Activated naive CD8-positive, alpha-beta T cell treated with anti-CD3 and anti-CD28 coated beads for 36 hours (primary cell): ENCODE results near the gene OPN1SW. TPM values are rescaled to one million over a fixed set of nuclear protein-coding genes. Genes with fewer than 3 reads are reported as not detected.

Experiments used
- DNase-seq: peaks from one replicate; pipeline ENCODE4 v3.0.0; 2021
- H3K27ac Mint-ChIP-seq: one replicate; pipeline ENCODE4 v1.8.0; 2022; ENCODE audit warnings: mild to moderate bottlenecking, moderate library complexity, mixed read lengths
- H3K27me3 Mint-ChIP-seq: one replicate; pipeline ENCODE4 v1.8.0; 2022; ENCODE audit warnings: mild to moderate bottlenecking, mixed read lengths
- H3K36me3 Mint-ChIP-seq: one replicate; pipeline ENCODE4 v1.8.0; 2021; ENCODE audit warnings: mild to moderate bottlenecking, mixed read lengths
- H3K4me1 Mint-ChIP-seq: one replicate; pipeline ENCODE4 v1.8.0; 2021; ENCODE audit warnings: mixed read lengths
- H3K4me3 Mint-ChIP-seq: one replicate; pipeline ENCODE4 v1.8.0; 2022; ENCODE audit warnings: mild to moderate bottlenecking, moderate library complexity, mixed read lengths
- H3K9me3 Mint-ChIP-seq: one replicate; pipeline ENCODE4 v1.8.0; 2022; ENCODE audit warnings: mixed read lengths
- total RNA-seq, 2 experiments: library from RNA; stranded (reverse); gene quantifications; one replicate each; pipeline ENCODE4 v1.2.3, GENCODE V29; 2021

Gene OPN1SW
- total RNA-seq, result not detected

- peaks cover 14% of the 10 kb centered on the region for H3K9me3 Mint-ChIP-seq
- H3K27me3 Mint-ChIP-seq, result peaks cover 4% of the 10 kb centered on the region
- DNase-seq, result no peak
- peaks cover 13% of the 10 kb centered on the region for H3K4me1 Mint-ChIP-seq
- H3K27ac Mint-ChIP-seq, result no peak within 1 kb of the TSS
- no peak within 1 kb of the TSS for H3K4me3 Mint-ChIP-seq
- H3K36me3 Mint-ChIP-seq, result peaks cover 40% of the 10 kb centered on the region
Measured at GRCh38 chr7:128775744-128776474, at the start of gene OPN1SW. Gene OPN1SW (minus strand): TSS chr7:128775794. CDS start chr7:128775781, 13 bp downstream.

- DNase-seq, result no peak
- no peak overlapping the region for H3K4me3 Mint-ChIP-seq
- no peak overlapping the region for H3K27ac Mint-ChIP-seq
- H3K4me1 Mint-ChIP-seq, result peaks cover 8% of the 10 kb centered on the region
- H3K27me3 Mint-ChIP-seq, result peaks cover 11% of the 10 kb centered on the region
- H3K9me3 Mint-ChIP-seq, result no peaks in the 10 kb centered on the region
- H3K36me3 Mint-ChIP-seq, result no peaks in the 10 kb centered on the region
Measured at GRCh38 chr7:128821724-128822123, 46.1 kb upstream of the OPN1SW start.

- DNase-seq, result no peak
- no peak overlapping the region for H3K4me3 Mint-ChIP-seq
- H3K36me3 Mint-ChIP-seq, result no peaks in the 10 kb centered on the region
- H3K9me3 Mint-ChIP-seq, result no peaks in the 10 kb centered on the region
- H3K27ac Mint-ChIP-seq, result no peak overlapping the region
- H3K27me3 Mint-ChIP-seq, result no peaks in the 10 kb centered on the region
- H3K4me1 Mint-ChIP-seq, result peaks cover 8% of the 10 kb centered on the region
Measured at GRCh38 chr7:128818694-128819093, 43.1 kb upstream of the OPN1SW start.

- DNase-seq, result no peak
- H3K27me3 Mint-ChIP-seq, result no peaks in the 10 kb centered on the region
- no peaks in the 10 kb centered on the region for H3K9me3 Mint-ChIP-seq
- H3K36me3 Mint-ChIP-seq, result no peaks in the 10 kb centered on the region
- H3K4me1 Mint-ChIP-seq, result peaks cover 8% of the 10 kb centered on the region
- no peak overlapping the region for H3K4me3 Mint-ChIP-seq
- no peak overlapping the region for H3K27ac Mint-ChIP-seq
Measured at GRCh38 chr7:128815289-128815942, 39.8 kb upstream of the OPN1SW start.

GRCh38 chr7:128814499-128814898, 38.9 kb upstream of the OPN1SW start:
- Mint-ChIP-seq H3K36me3 (no peaks in the 10 kb centered on the region), H3K4me3 (no peak overlapping the region), H3K27me3 (no peaks in the 10 kb centered on the region), H3K9me3 (no peaks in the 10 kb centered on the region), H3K27ac (no peak overlapping the region), H3K4me1 (peaks cover 2% of the 10 kb centered on the region)
- no peak for DNase-seq

- no peaks in the 10 kb centered on the region for H3K36me3 Mint-ChIP-seq
- no peaks in the 10 kb centered on the region for H3K4me1 Mint-ChIP-seq
- no peaks in the 10 kb centered on the region for H3K9me3 Mint-ChIP-seq
- no peak for DNase-seq
- no peak overlapping the region for H3K4me3 Mint-ChIP-seq
- no peaks in the 10 kb centered on the region for H3K27me3 Mint-ChIP-seq
- H3K27ac Mint-ChIP-seq, result no peak overlapping the region
Measured at GRCh38 chr7:128812514-128813168, 37.0 kb upstream of the OPN1SW start.

- H3K9me3 Mint-ChIP-seq, result no peaks in the 10 kb centered on the region
- no peak for DNase-seq
- no peak overlapping the region for H3K4me3 Mint-ChIP-seq
- H3K4me1 Mint-ChIP-seq, result no peaks in the 10 kb centered on the region
- H3K36me3 Mint-ChIP-seq, result no peaks in the 10 kb centered on the region
- no peak overlapping the region for H3K27ac Mint-ChIP-seq
- H3K27me3 Mint-ChIP-seq, result no peaks in the 10 kb centered on the region
Measured at GRCh38 chr7:128811631-128812430, 36.2 kb upstream of the OPN1SW start.

- H3K36me3 Mint-ChIP-seq, result no peaks in the 10 kb centered on the region
- no peaks in the 10 kb centered on the region for H3K9me3 Mint-ChIP-seq
- H3K4me1 Mint-ChIP-seq, result no peaks in the 10 kb centered on the region
- H3K27ac Mint-ChIP-seq, result no peak overlapping the region
- no peaks in the 10 kb centered on the region for H3K27me3 Mint-ChIP-seq
- H3K4me3 Mint-ChIP-seq, result no peak overlapping the region
- no peak for DNase-seq
Measured at GRCh38 chr7:128810997-128811396, 35.4 kb upstream of the OPN1SW start.

- H3K27ac Mint-ChIP-seq, result no peak overlapping the region
- no peaks in the 10 kb centered on the region for H3K9me3 Mint-ChIP-seq
- DNase-seq, result no peak
- no peaks in the 10 kb centered on the region for H3K27me3 Mint-ChIP-seq
- no peak overlapping the region for H3K4me3 Mint-ChIP-seq
- H3K4me1 Mint-ChIP-seq, result no peaks in the 10 kb centered on the region
- H3K36me3 Mint-ChIP-seq, result no peaks in the 10 kb centered on the region
Measured at GRCh38 chr7:128810473-128810872, 34.9 kb upstream of the OPN1SW start.

- H3K27ac Mint-ChIP-seq, result no peak overlapping the region
Measured at GRCh38 chr7:128809363-128809762, 33.8 kb upstream of the OPN1SW start.

GRCh38 chr7:128807191-128807590, 31.6 kb upstream of the OPN1SW start:
- no peak overlapping the region for H3K4me3 Mint-ChIP-seq
- no peaks in the 10 kb centered on the region for H3K4me1 Mint-ChIP-seq
- DNase-seq, result no peak
- no peaks in the 10 kb centered on the region for H3K36me3 Mint-ChIP-seq
- no peaks in the 10 kb centered on the region for H3K27me3 Mint-ChIP-seq
- H3K27ac Mint-ChIP-seq, result no peak overlapping the region
- no peaks in the 10 kb centered on the region for H3K9me3 Mint-ChIP-seq

More at GRCh38 chr7:128809363-128809762, 33.8 kb upstream of the OPN1SW start:
- no peaks in the 10 kb centered on the region for H3K9me3 Mint-ChIP-seq
- H3K27me3 Mint-ChIP-seq, result no peaks in the 10 kb centered on the region
- no peak for DNase-seq
- no peaks in the 10 kb centered on the region for H3K4me1 Mint-ChIP-seq
- H3K36me3 Mint-ChIP-seq, result no peaks in the 10 kb centered on the region
- no peak overlapping the region for H3K4me3 Mint-ChIP-seq

- H3K36me3 Mint-ChIP-seq, result peaks cover 6% of the 10 kb centered on the region
- H3K4me3 Mint-ChIP-seq, result no peak overlapping the region
- no peaks in the 10 kb centered on the region for H3K4me1 Mint-ChIP-seq
- DNase-seq, result no peak
- no peaks in the 10 kb centered on the region for H3K9me3 Mint-ChIP-seq
- H3K27ac Mint-ChIP-seq, result no peak overlapping the region
- no peaks in the 10 kb centered on the region for H3K27me3 Mint-ChIP-seq
Measured at GRCh38 chr7:128805225-128805624, 29.6 kb upstream of the OPN1SW start.

GRCh38 chr7:128804484-128804883, 28.9 kb upstream of the OPN1SW start:
- Mint-ChIP-seq H3K9me3 (no peaks in the 10 kb centered on the region), H3K36me3 (peaks cover 6% of the 10 kb centered on the region), H3K27me3 (no peaks in the 10 kb centered on the region), H3K4me1 (no peaks in the 10 kb centered on the region), H3K4me3 (no peak overlapping the region), H3K27ac (no peak overlapping the region)
- DNase-seq, result no peak

GRCh38 chr7:128801667-128802418, 26.2 kb upstream of the OPN1SW start:
- Mint-ChIP-seq H3K4me3 (no peak overlapping the region), H3K27ac (no peak overlapping the region), H3K36me3 (peaks cover 6% of the 10 kb centered on the region), H3K27me3 (no peaks in the 10 kb centered on the region), H3K4me1 (no peaks in the 10 kb centered on the region), H3K9me3 (no peaks in the 10 kb centered on the region)
- DNase-seq, result no peak
